Mucosa of gallbladder (tissue), 1 donor: Measurements from ENCODE around the gene PYGO2. TPM values are rescaled to one million over a fixed set of nuclear protein-coding genes. Genes with fewer than 3 reads are reported as not detected.

Source experiments
- DNase-seq: peaks from one replicate; pipeline ENCODE4 v3.0.0-alpha.2; 2020; ENCODE audit warnings: low spot score
- total RNA-seq: library from RNA; stranded (reverse); gene quantifications from one replicate; pipeline ENCODE4 v1.2.1, GENCODE V29; 2021
- donor health status: DM: no; HTN: no; CAD: no.

PYGO2 gene
- total RNA-seq, 1 donor from 2014 or later: 54.5 TPM

- no peak for DNase-seq
Measured at GRCh38 chr1:154962156-154962749, 671 bp upstream of the PYGO2 start.

GRCh38 chr1:154960446-154961136, 991 bp downstream of the PYGO2 start:
- no peak for DNase-seq

- no peak for DNase-seq
Measured at GRCh38 chr1:154959426-154959780, 2.2 kb downstream of the PYGO2 start.

DNA sequence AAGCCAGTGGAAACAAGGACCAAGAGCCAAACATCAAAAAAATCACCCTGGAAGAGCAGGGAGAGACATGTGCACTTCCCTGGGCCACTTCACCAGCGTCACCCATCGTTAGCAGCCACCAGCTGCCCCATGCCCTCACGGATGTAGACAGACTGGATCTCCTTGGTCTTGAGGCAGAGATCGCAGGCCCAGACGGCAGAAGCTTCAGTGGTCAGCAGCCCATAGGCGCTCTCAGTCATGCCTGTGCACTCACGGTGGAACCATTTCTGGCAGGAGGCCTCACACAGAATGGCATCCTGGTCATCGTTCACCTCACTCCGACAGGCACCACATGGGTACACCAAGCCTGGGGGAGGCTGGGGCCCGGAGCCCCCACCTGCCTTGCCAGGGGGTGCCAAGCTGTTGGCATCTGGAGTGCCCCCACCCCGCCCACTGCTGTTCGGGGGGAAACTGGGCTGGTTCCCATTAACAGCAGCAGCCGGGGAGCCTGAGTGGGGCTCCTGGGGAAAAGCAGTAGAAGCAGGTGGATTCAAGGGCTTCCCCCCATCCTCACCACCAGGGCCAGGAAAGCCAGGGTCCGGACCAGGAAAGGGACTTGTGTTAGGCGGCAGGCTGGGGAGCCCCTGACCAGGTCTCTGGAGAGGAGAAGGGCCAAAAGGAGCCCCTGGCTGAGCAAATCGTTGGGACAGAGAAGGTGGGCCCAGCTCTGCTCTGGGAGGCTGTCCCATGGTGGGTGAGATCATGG, 2.7 kb downstream of the PYGO2 start:
- DNase-seq: no peak

DNA sequence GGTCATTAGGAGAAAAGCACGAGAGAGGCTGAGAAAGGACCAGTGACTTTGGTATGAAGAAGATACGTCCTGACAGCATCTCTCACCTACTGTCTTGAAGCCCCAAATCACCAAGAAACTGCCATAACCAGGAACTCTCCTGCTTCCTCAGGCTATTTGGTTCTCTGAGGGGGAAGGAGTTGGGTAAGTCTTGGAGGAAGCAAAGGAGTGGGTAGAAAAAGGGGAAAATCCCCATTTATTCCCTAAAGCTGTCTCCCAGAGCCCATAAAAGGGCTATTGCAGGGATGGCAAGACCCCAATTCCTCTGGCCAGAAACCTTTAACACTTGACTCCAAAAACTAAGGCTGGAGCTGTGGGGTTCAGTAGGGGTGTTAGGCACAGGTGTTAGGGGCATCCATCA, 3.5 kb downstream of the PYGO2 start:
- no peak for DNase-seq

DNA sequence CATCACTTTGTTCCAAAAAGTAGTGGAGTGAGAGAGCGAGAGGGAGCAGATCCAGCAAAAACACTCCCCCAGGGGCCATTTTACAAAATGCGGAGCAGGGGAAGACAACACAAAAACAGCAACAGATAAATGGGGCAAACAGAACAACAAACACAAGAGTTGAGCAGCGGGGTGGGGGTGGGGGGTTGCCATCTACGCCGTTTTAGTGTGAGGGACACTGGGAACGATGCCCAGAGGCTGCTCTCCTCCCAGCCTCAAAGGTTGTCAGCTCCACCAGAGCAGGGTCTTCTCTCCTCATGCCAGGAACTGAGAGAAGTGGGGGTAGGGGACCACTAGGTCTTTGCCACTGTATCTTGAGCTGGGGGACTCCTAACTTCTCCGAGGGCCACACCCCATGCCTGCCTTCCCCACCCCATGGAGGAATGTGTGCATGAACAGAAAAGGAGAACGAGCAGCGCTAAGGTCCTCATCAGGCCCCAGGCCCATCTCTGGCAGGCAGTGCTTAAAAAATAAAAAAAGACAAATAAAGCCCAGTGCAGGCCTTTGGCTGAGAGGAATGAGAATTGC, 4.4 kb downstream of the PYGO2 start:
- no peak for DNase-seq

DNA sequence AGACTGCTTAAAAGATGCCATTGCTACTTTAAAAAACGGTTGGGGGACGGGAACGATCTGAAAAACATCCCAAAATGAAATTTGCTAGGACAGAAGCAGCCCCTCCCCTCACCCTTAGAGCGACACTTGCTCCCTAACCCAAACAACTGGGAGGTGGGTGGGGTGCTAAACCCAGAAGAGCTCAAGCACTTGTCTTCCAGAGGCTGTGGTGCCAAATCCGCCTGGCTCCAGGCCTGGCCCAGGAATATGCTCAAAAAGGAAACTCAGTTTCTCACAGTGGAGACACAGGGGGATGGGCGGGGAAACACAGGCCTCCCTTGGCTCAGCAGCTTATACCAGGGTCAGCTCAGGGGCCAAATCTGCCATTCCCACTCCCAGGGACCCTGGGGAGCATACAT, 5.0 kb downstream of the PYGO2 start:
- DNase-seq: no peak

DNA sequence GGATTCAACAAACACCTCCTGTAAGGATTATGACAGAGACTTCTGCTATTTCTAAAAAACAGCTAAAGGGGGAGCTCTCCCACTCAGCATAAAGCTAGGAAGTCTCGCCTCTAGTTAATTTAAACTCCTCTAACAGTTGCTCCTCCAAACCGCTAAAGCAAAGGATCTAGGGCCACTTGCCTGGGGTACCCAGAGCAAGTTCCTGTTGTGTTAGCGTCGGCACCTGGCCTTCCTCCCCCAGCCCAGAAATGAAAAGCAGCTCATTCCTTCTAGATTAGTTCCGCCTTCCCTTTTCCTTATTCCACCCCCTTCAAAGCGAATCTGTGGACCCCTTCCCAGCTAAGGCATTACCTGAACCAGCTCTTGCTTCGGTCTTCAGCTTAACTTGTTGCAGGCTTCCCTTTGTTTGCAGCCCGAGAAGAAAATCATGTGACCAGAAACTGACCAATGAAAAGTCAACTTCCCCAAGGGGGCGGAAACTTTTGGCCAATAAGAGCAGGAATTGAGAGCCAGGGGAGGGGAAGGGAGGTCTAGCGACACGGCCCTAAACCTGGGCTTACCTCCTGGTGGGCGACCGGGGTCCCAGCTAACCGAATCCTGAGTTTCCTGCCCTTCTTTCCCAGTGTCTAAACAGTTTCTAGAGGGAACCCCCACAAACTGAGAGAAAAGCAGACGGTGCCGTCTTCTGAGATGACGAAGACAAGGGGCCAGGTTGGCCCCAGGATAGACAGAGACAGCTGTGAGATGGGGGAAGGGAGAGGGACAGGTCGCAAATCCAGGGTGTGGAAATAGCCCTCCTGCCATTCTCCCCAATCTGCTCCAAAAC, 5.7 kb downstream of the PYGO2 start, which contains the start of gene PBXIP1:
PBXIP1 (minus strand) TSS at position 382 of the 826 bp plus-strand sequence. CDS start 2,378 bp downstream, outside the sequence.
- DNase-seq: peak; percentile 91

GRCh38 chr1:154955039-154955717, 6.4 kb downstream of the PYGO2 start:
- DNase-seq: peak; percentile 77

- DNase-seq: no peak
Measured at GRCh38 chr1:154954541-154954940, 7.0 kb downstream of the PYGO2 start.

DNA sequence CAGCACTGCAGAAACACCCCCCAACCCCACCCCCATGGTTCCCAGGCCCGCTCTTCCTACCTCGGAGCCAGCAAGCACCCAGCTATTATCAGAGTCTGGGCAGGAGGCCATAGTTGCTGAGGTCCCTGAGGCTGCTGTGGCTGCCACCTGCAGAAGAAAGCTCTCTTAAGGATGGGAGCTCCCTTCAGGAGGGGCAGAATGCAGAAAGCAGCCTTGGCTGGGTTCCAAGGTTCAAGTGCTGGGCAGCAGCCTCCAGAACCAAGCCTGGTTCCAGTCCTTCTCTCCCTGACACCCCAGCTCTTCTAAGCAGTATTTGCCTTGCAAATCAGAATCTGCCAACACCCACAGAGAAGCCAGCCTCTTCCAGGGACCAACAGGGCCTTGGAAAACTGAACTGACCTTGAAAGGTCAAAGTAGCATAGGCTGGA, 8.0 kb downstream of the PYGO2 start:
- no peak for DNase-seq

- no peak for DNase-seq
Measured at GRCh38 chr1:154952664-154953063, 8.9 kb downstream of the PYGO2 start.

GRCh38 chr1:154951901-154952657, 9.5 kb downstream of the PYGO2 start:
- DNase-seq: no peak

- no peak for DNase-seq
Measured at GRCh38 chr1:154948079-154948478, 13.5 kb downstream of the PYGO2 start.

DNA sequence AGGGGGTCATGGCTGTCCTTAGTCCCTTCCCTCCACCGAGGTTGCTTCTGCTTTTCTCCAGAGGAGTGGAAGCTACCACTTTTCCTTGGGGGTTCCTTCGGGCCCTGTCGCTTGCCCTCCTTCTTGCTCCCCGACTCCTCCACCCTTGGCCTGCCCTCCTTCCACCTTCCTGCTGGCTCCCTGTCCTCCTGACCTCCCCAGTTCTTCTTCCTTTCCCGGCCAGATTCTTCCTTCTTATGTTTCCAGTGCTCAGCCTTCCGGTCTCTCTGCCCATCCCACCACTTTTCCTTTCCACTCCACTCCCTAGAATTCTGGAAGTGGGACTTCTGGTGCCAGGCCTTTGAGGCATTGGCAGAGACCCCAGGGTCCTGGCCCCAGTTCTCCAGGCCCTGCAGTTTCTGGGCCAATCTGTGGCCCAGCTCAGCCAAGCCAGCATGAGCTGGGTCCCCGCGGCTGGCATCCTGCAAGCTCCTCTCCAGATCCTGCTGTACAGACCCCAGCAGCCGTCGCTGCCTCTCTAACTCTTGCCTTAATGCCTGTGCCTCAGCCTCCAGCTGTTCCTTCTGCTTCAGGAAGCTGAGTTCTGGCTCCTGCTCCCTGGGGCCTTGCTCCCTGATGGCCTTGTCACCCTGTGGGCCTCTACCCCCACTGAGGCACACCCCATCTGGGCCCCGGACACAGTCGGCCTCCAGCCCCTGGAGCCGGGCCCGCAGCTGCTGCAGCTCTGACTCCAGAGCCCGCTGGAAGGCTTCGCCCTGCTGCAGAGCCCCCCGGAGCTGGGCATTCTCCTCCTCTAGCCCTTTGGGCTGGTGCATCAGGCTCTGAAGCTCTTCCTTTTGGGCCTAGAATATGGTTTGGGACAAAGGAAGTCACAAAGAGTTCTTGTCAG, 15.4 kb downstream of the PYGO2 start:
- DNase-seq: no peak

GRCh38 chr1:154945160-154945961, 16.2 kb downstream of the PYGO2 start:
- DNase-seq: no peak

DNA sequence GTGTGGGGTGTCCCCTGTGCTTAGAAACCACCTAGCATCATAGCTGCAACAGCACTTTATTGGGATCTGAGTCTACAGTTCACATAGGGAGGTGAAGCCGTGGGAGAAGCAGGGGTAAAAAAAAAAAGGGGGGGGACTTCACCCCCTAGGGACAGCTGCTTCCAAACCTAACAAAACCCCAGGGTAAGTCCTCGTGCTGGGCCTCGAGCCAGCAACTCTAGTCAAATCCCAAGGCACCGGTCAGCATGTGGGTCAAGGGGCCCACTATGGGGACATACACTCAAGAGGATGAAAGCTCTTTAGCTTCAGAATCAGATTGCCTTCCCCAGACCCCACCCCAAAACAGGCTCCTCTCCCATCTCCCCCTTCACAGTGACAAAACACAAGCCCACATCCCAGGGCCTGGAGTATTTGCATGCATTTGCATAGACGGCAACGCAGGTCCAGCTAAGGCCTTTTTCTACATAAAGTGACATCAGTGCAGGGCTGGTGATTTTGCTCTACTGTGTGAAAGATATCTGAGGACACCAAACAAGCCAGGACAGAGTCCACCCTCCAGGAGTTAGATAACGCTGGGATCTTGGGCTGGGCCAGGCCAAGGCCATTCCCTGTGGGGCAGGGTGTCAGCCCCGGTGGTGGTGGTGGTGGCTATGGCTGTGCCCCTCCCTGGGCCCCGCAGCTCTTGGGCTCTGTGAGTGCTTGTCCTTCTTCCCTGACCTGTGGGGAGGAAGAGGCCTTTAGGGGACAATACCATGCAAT, 17.0 kb downstream of the PYGO2 start:
- DNase-seq: peak; percentile 47
